ENCODE data around the gene LINGO3.

- no peak for TF ChIP-seq E2F1 (CRISPR knock-in tag; IDR thresholded peaks at IDR 0.05)
- no peak for TF ChIP-seq CTCF (IDR thresholded peaks at IDR 0.05)
- TF ChIP-seq ZNF423 (CRISPR knock-in tag; IDR thresholded peaks at IDR 0.05), result no peak
- no peak for TF ChIP-seq USF2 (CRISPR knock-in tag; IDR thresholded peaks at IDR 0.05)
- TF ChIP-seq IRF1 (CRISPR knock-in tag; IDR thresholded peaks at IDR 0.05), result no peak
- TF ChIP-seq ATF3 (CRISPR knock-in tag; conservative IDR thresholded peaks at IDR 0.05), result no peak
- no peak for TF ChIP-seq NR3C1 (CRISPR knock-in tag; conservative IDR thresholded peaks at IDR 0.05; ENCODE audit: low read depth)
- TF ChIP-seq ESRRA (CRISPR knock-in tag; IDR thresholded peaks at IDR 0.05; ENCODE audit: borderline replicate concordance), result no peak
- TF ChIP-seq CBFB (CRISPR knock-in tag; IDR thresholded peaks at IDR 0.05; ENCODE audit: low read depth), result no peak
- no peak for TF ChIP-seq KAT7 (CRISPR knock-in tag; IDR thresholded peaks at IDR 0.05; ENCODE audit: borderline replicate concordance)
- no peak for TF ChIP-seq NFYB (CRISPR knock-in tag; conservative IDR thresholded peaks at IDR 0.05; ENCODE audit: low read depth)
Measured at GRCh38 chr19:2260341-2260805, 47.6 kb downstream of the LINGO3 start.
